ENCODE data around the gene TAF15. TPM values are rescaled to one million over a fixed set of nuclear protein-coding genes. Genes with fewer than 3 reads are reported as not detected.

Gene TAF15
- total RNA-seq, 1 experiment from 2014 or later = 202 TPM

GRCh38 chr17:35801583-35802224 is 7.6 kb upstream of the TAF15 start:
- no peaks in the 10 kb centered on the region for H3K9me2 ChIP-seq (ENCODE audit: insufficient read depth)
- no peak overlapping the region for H2AFZ ChIP-seq
- no peaks in the 10 kb centered on the region for H4K20me1 ChIP-seq (ENCODE audit: insufficient read depth)
- H3K4me2 ChIP-seq = no peak overlapping the region
- no peak overlapping the region for H3K27ac ChIP-seq
- peaks cover 4% of the 10 kb centered on the region; the same call in 1 of the 2 replicates for H3F3A ChIP-seq (ENCODE audit: insufficient read depth, low read depth)
- no peak overlapping the region for H3K4me3 ChIP-seq
- CTCF ChIA-PET = no interaction called here
- no peaks in the 10 kb centered on the region for H3K9me3 ChIP-seq (ENCODE audit: insufficient read depth, low read depth)
- peaks cover under 1% of the 10 kb centered on the region for H3K4me1 ChIP-seq (replicated peaks; ENCODE audit: insufficient read depth)
- POLR2A ChIA-PET (ENCODE audit: unreplicated experiment) = no interaction called here
- BruUV-seq (replicated peaks) = no TSS peak
- H3K79me2 ChIP-seq (ENCODE audit: low read depth) = no peaks in the 10 kb centered on the region
- intact Hi-C loops (cut with micrococcal nuclease; ENCODE audit: unreplicated experiment) = loop anchor here (10.0 kb wide), 1 partner anchor 187 kb away; no protein-coding TSS in a partner anchor
- DNase-seq = no peak
- H3K36me3 ChIP-seq (ENCODE audit: low read depth) = no peaks in the 10 kb centered on the region
- H3K27me3 ChIP-seq (ENCODE audit: insufficient read depth, low read depth) = peaks cover 10% of the 10 kb centered on the region
- TF ChIP-seq EZH2 (IDR thresholded peaks at IDR 0.05; ENCODE audit: low read depth) (no peak), CTCF (conservative IDR thresholded peaks at IDR 0.05) (no peak)

GRCh38 chr17:35804658-35805192 is 4.6 kb upstream of the TAF15 start:
- intact Hi-C loops (cut with micrococcal nuclease; ENCODE audit: unreplicated experiment) = loop anchor here (1.0 to 10.0 kb wide), 2 partner anchors 37 to 190 kb away; no protein-coding TSS in a partner anchor
- no TSS peak for BruUV-seq (replicated peaks)
- no peak overlapping the region for H3K4me2 ChIP-seq

More at GRCh38 chr17:35804658-35805192, 4.6 kb upstream of the TAF15 start:
- H3K27me3 ChIP-seq (ENCODE audit: insufficient read depth, low read depth) = no peaks in the 10 kb centered on the region
- no peaks in the 10 kb centered on the region for H3K9me2 ChIP-seq (ENCODE audit: insufficient read depth)
- H2AFZ ChIP-seq = no peak overlapping the region
- H3K79me2 ChIP-seq (ENCODE audit: low read depth) = peaks cover 4% of the 10 kb centered on the region
- H3K36me3 ChIP-seq (ENCODE audit: low read depth) = no peaks in the 10 kb centered on the region
- no peak overlapping the region for H3K27ac ChIP-seq
- peaks cover 20% of the 10 kb centered on the region for H3K4me1 ChIP-seq (replicated peaks; ENCODE audit: insufficient read depth)
- peaks cover 18% of the 10 kb centered on the region; the same call in 1 of the 2 replicates for H3F3A ChIP-seq (ENCODE audit: insufficient read depth, low read depth)
- no peaks in the 10 kb centered on the region for H4K20me1 ChIP-seq (ENCODE audit: insufficient read depth)
- H3K9me3 ChIP-seq (ENCODE audit: insufficient read depth, low read depth) = no peaks in the 10 kb centered on the region
- CTCF ChIA-PET = interaction anchor here (0.6 to 1.2 kb wide), 4 partner anchors 31 to 75 kb away, joined by 3 to 8 read pairs (median 4); partner anchors contain the start of gene CCL5
- peak; percentile 83 for TF ChIP-seq CTCF (conservative IDR thresholded peaks at IDR 0.05)
- TF ChIP-seq EZH2 (IDR thresholded peaks at IDR 0.05; ENCODE audit: low read depth) = no peak
- H3K4me3 ChIP-seq = no peak overlapping the region
- peak; percentile 46 to 79 for DNase-seq
- POLR2A ChIA-PET (ENCODE audit: unreplicated experiment) = no interaction called here

Measured in PC-9 (cell line).